ENCODE data around the gene C15orf62.
A peak's percentile ranks its signal among the peaks of the same experiment; 100 is the strongest.

C15orf62 gene

GRCh38 chr15:40803688-40804087, 33.9 kb downstream of the C15orf62 start:
- no peak overlapping the region for H3K4me3 ChIP-seq (replicated peaks; ENCODE audit: low read depth, low read length)
- no peak for DNase-seq (ENCODE audit: low read depth)
- no peak for TF ChIP-seq CTCF (IDR thresholded peaks at IDR 0.05; ENCODE audit: low read length, missing control alignments)

GRCh38 chr15:40806672-40807027, 36.9 kb downstream of the C15orf62 start:
- no peak for TF ChIP-seq CTCF (IDR thresholded peaks at IDR 0.05; ENCODE audit: low read length, missing control alignments)
- H3K4me3 ChIP-seq (replicated peaks; ENCODE audit: low read depth, low read length) = peak overlapping the region; percentile 74
- DNase-seq (ENCODE audit: low read depth) = no peak

GRCh38 chr15:40807028-40807887, 37.5 kb downstream of the C15orf62 start, which contains the start of the genes DNAJC17 and ZFYVE19:
Gene DNAJC17 (minus strand): TSS chr15:40807473. CDS start chr15:40807446, 27 bp downstream.
Gene ZFYVE19 (plus strand): TSS chr15:40807089. CDS start chr15:40807590, 501 bp downstream.
- peak within 1 kb of the TSS; percentile 74 for H3K4me3 ChIP-seq (replicated peaks; ENCODE audit: low read depth, low read length)
- peak; percentile 98 for DNase-seq (ENCODE audit: low read depth)
- no peak for TF ChIP-seq CTCF (IDR thresholded peaks at IDR 0.05; ENCODE audit: low read length, missing control alignments)

GRCh38 chr15:40807888-40808461, 38.2 kb downstream of the C15orf62 start:
- DNase-seq (ENCODE audit: low read depth) = no peak
- TF ChIP-seq CTCF (IDR thresholded peaks at IDR 0.05; ENCODE audit: low read length, missing control alignments) = no peak
- H3K4me3 ChIP-seq (replicated peaks; ENCODE audit: low read depth, low read length) = peak overlapping the region; percentile 74

GRCh38 chr15:40808861-40809450, 39.2 kb downstream of the C15orf62 start:
- no peak for TF ChIP-seq CTCF (IDR thresholded peaks at IDR 0.05; ENCODE audit: low read length, missing control alignments)
- DNase-seq (ENCODE audit: low read depth) = no peak
- no peak overlapping the region for H3K4me3 ChIP-seq (replicated peaks; ENCODE audit: low read depth, low read length)

GRCh38 chr15:40812721-40813425, 43.1 kb downstream of the C15orf62 start:
- H3K4me3 ChIP-seq (replicated peaks; ENCODE audit: low read depth, low read length) = no peak overlapping the region
- no peak for DNase-seq (ENCODE audit: low read depth)
- TF ChIP-seq CTCF (IDR thresholded peaks at IDR 0.05; ENCODE audit: low read length, missing control alignments) = no peak
